ENCODE results near the gene DEXI.
"Not testable (repeated sequence)": the region's sequence is repeated elsewhere in the genome, so short reads cannot be mapped to it uniquely, and the experiment has no call there.

Gene DEXI

DNA sequence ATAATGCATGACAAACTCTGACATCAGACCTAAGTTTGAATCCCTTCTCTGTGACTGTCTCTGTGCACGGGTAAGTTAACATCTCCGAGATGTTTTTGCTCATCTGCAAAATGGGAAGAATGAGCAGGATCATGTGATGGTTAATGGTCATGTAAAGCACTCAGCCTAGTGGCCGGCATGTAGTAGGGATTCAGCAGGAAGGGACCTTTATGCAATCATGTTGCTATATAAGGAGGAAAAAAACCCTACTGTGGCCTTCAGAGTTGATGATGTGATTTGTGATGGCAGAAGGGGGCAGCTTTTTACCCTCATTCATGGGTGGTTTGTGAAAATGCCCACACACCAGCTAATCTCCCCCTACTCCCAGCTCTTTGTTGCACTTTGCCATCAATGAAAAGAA lies 26.2 kb upstream of the DEXI start:
- DNase-seq (ENCODE audit: low read depth) = no peak

DNA sequence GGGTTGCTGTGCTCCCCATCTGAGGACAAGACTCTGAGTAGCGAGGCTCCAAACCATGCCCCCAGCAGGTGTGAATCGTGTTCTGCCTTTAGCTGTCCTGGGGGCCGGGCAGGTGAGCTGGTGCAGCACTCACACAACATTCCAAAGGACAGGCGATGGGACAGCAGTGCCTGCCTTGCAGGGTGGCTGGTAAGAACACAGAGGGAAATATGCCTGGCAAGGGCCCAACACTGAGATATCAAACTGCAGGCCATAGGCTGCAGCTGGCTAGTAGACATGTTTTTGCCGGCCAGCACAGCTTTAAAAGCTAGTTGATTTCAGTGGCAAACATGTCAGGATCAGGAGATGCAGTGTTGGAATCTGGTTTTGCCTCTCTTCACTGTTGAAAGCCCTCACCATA lies 25.7 kb upstream of the DEXI start:
- no peak for DNase-seq (ENCODE audit: low read depth)

DNA sequence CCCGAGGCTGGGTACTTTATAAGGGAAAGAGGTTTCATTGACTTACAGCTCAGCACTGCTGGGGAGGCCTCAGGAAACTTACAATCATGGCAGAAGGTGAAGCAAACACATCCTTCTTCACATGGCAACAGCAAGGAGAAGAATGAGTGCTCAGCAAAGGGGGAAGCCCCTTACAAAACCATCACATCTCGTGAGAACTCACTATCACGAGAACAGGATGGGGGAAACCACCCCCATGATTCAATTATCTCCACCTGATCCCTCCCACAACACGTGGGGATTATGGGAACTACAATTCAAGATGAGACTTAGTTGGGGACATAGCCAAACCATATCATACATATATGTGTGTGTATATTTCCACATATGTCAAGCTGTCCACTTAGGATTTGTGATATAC lies 24.3 kb upstream of the DEXI start:
- DNase-seq (ENCODE audit: low read depth) = not testable (repeated sequence)

DNA sequence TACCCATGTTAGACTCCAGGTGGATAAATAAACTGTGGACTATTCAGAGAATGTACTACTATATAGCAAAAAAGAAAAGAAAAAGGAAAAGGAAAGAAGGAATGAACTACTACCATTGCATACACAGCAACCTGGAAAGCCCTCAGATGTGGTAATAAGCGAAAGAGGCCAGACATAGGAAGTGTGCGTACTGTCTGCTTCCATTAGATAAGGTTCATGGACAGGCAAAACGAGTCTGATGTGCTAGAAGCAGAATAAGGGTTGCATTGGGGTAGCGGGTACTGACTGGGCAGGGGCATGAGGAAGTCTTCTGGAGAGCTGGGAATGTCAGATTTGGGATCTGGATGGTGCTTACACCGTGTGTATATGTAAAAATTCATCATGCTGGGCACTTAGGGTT lies 23.9 kb upstream of the DEXI start:
- DNase-seq (ENCODE audit: low read depth) = no peak

DNA sequence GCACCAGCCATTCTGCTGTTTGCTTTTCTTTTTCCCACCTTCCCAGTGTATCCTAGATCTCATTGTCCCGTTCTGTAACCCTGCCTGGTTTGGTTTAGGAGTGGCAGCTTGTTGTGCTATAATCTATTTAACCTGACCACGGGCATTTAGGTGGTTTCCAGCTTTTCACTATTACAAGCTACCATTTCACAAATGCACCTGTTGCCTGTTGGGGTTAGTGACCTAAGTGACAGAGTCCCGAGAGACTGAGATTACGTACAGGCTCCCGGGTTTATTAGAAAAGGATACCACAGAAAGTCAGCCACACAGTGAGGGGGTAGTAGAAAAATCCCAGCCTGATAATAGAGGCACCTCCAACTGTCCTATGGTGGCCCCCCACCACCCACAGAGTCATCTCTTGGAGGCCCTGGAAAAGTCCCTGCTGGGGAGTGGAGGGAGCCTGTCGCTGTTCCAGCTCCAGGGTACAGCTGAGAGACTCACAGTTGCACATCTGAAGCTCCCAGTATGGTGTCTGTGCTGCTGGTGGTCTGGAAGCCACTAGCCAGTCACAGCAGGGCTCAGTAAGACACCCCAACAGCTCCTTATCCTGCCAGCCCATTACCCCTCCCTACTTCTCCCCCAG lies 23.3 kb upstream of the DEXI start:
- DNase-seq (ENCODE audit: low read depth) = no peak

DNA sequence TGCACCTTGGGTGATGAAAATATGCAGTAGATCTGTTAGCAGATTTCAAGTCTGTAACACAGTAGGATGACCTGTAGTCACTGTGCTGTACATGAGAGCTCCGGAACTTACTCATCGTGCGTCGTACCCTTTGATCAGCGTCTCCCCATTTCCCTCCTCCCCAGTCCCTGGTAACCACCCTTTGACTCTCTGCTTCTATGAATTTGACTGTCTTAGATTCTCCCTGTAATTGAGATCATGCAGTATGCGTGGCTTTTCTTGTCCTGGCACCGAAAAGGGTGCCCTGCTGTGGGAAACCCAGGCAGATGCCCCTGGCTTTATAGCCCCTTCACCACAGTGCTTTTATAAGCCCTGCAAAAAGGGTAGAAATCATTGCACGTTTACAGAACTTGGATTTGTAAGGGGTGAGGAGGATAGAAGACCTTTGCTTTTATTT lies 22.6 kb upstream of the DEXI start:
- no peak for DNase-seq (ENCODE audit: low read depth)

DNA sequence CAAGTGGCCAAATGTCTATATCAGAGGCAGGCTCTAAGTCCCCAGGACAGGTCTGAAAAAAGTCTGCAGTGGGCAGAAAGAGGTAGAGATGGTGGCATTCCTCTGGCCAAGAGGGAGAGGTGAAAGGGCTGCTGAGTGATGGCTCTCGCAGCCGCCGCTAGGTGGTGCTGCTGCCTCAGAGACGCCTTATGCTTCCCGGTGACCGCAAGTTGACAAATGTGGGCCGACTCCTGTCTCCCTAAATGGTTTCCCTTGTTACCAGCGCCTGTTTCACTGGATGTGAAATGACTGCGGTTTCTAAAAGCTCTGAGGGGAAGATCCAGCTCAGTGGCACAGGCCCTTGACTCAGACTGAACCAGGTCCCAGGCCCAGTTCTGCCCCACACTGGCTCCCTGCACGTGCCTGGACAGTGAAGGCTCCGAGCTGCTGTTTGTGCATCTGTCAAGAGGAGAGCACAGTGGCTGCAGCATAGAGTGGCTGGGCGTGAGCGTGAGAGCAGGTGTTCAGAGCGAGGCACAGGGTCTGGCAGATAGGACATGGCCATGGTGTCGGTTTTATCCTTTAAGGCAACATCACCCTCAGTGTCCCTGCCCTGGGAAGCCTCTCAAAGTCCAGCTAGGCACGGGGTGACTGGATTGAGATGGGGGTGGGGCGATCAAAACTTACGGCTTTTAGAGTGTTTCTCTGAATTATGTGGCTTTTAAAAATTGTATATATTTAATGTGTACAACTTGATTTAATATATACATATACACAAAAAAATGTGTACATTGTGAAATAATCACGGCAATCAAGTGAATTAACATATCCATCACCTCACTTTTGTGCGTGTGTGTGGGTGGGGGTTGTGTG lies 22.0 kb upstream of the DEXI start:
- peak; percentile 72 for DNase-seq (ENCODE audit: low read depth)

DNA sequence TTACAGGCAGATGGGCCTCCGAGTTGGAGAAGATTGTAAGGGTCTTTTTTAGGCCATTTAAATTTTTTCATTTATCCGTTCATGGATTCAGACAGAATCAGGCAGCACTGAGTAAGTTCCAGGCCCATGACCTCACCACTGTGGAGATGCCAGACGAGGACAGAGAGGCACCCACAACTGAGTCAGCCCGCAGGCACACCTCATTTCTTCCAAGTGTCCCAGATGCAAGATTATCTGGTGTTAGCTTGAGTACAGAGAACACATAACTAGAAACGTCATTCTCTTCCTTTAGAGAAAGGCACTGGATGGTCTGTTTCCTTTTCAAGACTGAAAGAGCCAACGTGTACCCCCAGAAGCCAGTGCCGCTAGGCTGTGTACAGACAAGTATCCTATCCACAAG lies 19.0 kb upstream of the DEXI start:
- DNase-seq (ENCODE audit: low read depth) = peak; percentile 97

DNA sequence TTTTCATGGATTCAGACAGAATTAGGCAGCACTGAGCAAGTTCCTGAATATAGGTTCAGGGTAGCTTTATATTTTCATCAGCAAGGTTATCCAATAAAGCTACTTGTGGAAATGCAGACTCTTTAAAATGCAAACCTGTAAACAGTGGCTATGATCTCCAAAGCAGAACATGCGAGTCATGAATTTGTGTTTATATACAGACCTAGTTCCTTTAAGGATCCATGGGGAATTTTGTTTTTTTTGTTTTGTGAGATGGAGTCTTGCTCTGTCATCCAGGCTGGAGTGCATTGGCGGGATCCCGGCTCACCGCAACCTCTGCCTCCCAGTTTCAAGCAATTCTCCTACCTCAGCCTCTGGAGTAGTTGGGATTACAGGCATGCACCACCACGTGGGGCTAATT lies 16.9 kb upstream of the DEXI start:
- DNase-seq (ENCODE audit: low read depth) = no peak

DNA sequence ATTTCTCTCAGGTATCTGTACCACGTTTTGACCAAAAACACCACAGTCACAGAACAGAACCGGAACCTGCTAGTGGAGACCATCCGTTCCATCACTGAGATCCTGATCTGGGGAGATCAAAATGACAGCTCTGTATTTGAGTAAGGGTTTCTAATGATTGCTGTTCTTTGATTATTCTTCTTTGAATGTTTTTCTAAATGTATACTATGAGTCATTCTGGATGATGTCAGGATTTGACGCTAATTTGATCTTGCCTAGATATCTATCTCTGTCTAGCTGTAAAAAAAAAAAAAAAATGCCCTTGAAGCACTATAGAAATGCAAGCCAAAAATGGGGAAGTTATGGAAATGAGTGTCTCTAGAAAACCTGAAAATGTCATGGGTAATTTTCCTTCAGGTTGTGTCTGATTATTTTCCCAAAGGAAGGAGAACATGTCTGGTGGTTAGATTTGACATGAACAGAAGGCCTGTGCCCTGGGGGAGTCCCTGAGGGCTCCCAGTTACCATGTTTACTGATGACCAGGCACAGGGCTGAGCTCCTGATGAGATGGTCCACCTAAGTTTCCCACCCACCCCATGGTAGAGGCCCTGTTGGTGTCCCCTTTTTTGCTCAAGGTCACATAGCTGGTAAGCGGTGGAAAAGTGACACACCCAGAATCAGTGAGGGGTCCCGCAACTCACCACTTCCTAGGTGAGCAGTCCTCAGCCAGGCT lies 15.7 kb upstream of the DEXI start:
- DNase-seq (ENCODE audit: low read depth) = peak; percentile 73

DNA sequence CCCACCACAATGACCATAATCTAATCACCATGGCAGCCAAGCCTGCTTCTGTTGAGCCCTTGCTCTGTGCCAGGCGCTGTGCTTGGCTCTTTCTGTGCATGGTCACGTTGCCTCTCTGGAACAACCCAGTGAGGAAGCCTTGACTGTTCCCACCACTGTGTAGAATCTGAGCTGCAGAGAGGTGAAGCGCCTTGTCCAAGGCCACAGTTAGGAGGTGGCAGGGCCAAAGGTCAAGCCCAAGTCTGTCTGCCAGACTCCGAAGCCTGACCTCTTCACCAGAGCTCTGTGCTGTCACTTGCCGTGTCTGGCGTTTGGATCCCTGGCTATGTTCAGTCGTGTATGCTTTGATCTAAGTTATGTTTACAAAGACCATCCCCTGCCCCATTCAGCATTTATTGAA lies 12.6 kb upstream of the DEXI start:
- DNase-seq (ENCODE audit: low read depth) = no peak

DNA sequence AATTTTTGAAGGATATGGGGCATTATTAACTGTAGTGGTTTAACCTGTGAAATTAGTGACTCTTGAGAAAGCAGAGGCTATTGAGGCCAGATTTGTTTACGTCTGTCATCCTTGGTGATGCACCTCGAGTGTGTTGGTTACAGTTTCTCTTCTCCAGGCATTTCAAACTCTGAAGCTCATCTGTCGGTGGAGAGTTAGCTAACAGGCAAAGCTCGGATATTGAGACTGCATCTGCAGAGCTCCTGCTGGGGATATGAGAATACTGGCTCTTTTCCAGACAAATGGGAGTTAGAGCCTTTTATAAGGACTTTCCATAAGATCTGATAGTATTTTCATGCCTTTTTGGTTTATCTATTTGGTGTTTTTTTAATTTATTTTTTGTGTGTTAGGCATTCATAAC lies 8.8 kb upstream of the DEXI start:
- peak; percentile 71 for DNase-seq (ENCODE audit: low read depth)

DNA sequence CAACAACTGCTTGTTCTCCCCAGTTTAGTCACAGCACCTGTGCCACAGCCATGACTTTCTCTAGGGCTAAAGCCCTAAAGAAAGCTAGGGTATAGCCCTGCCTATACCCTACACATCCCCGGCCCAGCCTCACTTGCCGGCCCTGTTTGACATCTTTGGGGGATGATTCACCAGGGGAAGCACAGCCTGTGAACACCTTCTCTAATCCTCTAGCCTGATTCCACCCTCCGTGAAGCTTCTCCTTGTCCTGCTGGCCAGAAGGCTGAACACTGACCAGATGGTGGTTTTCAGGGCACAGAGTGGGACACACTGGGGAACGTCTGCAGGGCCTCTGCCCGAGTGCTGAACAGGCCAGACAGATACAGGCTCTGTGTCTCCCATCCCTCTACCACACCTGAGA lies 8.1 kb upstream of the DEXI start:
- DNase-seq (ENCODE audit: low read depth) = peak; percentile 62

DNA sequence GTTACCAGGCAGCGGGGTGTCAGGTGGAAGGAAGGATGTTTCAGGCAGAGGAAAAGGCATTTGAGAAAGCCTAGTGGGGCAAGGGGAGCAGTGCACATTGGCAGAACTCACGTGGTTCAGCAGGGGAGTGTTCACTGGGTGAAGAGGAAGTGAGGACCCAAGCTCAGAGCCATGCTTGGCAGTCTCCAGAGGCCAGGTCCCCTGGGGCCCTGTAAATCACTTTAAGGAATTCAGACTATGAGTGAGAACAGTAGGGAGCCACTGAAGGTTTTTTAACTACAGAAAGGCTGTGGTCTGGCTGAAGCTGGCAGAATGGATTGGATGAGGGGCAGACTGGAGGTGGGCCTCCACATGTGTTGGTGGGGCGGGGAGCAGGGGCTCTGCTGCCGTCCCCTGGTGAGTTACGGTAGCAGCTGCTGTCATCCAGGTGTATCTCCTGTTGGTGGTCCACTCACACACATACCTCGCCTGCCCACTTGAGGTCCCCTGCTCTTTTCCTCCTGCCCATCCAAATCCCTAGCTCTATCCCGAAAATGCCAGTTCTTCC lies 7.2 kb upstream of the DEXI start:
- DNase-seq (ENCODE audit: low read depth) = no peak

DNA sequence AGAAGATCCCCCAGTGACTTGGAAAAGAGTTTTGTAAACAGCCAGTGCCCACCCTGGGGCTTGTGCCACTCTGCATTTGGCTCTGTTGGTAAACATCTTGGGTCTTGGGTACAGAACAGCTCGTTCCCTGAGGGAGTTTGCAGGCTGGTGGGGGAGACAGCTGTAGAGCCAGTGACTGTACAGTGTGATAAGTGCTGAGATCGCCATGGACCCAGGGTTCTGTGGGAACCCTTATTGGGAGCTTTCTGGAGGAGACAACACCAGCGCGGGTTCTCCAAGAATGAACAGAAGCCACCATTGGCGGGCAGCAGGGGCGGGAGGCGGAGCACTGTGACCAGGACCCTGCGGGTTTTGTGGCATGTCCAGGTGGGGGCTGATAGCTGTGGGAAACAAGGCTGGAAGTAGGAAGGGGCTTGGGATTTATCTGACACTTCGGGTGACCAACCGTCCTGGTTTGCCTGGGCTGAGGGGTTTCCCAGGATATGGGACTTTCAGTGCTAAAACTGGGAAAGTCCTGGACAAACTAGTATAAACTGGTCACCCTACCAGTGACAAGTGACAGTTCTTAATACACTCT lies 5.0 kb upstream of the DEXI start:
- DNase-seq (ENCODE audit: low read depth) = no peak

DNA sequence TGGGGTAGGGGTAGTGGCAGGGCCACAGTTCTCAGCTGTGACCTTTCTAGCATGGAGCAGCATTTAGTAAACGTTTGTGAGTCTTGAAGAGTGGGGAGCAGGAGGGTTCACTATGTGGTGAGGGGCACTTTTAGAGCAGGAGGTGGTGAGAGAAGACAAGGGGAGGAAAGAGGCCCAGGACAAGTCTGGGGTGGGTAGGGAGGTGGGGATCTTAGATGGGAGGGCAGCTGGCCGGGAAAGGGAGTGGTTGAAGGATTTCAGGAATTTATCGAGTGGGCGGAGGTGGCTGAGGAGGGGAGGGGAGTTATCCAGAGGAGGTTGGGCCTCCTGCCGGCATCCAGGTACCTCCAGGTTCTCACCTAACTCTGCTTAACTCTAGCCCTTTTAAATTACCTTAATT lies 4.0 kb upstream of the DEXI start:
- DNase-seq (ENCODE audit: low read depth) = no peak

DNA sequence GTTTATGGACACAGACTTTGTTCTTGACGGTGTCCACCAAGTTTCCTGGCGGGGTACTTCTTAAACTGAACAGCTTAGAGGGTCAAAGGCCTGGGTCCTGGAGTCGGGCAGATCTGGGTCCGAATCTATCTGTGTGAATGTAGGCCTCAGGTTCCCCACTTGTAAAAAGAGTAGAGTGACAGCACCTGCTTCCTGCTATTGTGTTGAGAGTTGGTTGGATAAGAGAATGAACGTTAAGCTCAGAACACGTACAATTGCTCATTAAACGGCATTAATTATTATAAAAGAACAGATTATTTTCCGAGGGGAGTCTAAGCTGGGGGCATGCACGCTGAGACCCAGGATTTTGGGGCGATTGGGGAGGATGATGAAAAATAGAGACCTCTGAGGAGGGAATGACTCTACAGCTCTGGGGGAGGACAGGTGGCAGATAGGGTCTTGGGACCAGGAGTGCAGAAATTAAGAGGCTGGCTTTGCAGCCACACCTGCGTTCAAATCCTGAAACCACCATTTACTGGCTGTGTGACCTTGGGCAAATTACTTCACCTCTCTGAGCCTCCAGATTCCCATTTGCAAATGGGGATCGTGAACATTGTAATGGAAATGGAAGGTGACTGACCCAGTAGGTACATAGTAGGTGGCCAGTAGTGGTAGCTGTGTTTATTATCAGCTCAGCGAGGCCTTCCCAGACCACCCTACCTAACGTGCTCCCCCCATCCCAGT lies 3.0 kb upstream of the DEXI start:
- DNase-seq (ENCODE audit: low read depth) = no peak

DNA sequence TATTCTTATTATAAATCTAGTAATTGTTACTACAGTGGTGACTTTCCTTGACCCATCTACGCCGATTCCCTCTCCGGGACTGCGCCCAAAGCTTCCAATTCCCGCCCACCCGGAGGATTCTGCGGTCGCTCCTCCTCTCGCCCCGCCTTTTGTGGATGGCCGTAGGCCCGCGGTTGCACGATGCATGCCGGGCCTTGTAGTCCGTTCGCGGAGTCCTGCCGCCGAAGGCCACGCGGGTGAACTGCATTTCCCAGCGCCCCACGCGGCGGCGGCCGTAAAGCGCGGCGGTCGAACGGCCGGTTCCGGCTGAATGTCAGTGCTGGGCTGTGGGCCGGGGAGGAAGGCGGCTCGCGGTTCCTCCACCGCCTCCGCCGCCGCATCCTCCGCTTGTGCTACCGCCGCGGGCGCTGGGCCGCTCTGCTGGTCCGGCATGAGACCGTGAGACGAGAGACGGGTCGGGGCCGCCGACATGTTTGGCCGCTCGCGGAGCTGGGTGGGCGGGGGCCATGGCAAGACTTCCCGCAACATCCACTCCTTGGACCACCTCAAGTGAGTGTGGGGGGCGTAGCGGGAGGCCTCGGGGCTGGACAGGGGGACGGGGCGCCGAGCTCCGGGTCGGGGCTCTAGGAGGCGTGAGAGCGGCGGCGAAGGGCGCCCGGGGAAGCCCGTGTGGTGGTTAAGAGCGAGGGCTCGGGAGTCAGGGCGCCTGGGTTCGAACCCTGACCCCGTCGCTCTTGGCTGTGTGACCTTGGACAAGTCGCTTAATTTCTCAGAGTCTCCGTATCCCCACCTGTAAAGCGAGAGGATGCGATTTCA lies 2.2 kb upstream of the DEXI start, which contains the start of gene CLEC16A:
TSS of gene CLEC16A (plus strand) at position 316 of the 816 bp plus-strand sequence. CDS start at position 470, 154 bp downstream.
- DNase-seq (ENCODE audit: low read depth) = peak; percentile 97

DNA sequence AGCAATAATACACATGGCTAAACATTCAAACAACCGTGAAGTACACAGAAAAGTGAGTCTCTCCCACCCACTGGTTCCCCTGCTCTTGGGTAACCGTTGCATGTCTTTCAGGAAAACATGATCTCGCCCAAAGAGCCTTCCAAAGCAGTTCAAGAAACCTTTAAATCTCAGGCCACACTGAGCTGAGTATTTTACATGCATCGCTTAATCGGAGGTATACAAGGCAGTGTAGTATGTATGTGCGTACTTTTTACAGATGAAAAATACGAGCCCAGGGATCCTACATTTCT lies 741 bp upstream of the DEXI start:
- DNase-seq (ENCODE audit: low read depth) = no peak

DNA sequence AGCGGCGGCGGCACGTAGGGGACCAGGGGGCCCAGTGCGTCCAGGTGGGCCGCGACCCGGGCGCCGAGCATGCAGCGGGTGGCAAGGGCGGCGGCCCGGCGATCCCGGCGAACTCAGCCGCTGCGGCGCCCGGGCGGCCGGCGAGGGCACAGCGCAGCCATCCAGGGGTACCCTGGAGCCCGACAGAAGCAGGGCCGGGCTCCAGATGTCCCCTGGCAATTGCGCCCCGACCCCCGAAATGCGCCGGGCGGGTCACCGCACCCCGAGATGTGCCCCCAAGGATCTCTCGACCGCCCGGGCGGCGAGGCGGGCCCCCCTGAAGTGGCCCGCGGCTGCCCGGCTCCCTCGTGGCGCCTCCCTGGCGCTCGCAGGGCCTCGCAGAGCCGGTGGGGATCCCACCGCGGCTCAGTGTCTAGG lies 325 bp downstream of the DEXI start:
- not testable (repeated sequence) for DNase-seq (ENCODE audit: low read depth)

Data from iris pigment epithelial cell (primary cell).